Hepatic stellate cell (primary cell): ENCODE measurements around the gene NBPF12.
"Not testable (repeated sequence)": the region's sequence is repeated elsewhere in the genome, so short reads cannot be mapped to it uniquely, and the experiment has no call there.

ENCODE experiments used
- DNase-seq: peaks from one replicate; pipeline ENCODE4 v3.0.0; 2011; ENCODE audit warnings: low spot score

The NBPF12 gene

GRCh38 chr1:146986450-146986849 lies 48.3 kb downstream of the NBPF12 start:
- DNase-seq, result not testable (repeated sequence)

DNA sequence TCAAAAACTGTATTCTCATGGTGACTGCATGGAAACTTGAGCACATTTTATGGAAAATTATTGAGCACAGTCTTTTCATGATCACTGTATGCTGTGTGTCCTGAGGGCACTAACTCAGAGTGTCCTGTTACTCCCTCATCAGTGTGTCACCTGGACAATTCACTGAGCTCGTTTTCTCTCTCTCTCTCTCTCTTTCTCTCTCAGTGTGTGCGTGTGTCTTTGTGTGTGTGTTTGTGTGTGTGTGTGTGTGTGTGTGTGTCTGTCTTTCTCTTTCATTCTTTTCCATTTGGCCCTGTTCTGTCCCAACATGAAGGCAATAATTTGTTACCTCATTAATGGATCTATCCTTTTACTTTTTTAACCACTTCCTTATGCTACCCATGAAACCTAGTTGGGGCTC lies 49.4 kb downstream of the NBPF12 start:
- not testable (repeated sequence) for DNase-seq

GRCh38 chr1:146989455-146989854 lies 51.3 kb downstream of the NBPF12 start:
- DNase-seq, result not testable (repeated sequence)

DNA sequence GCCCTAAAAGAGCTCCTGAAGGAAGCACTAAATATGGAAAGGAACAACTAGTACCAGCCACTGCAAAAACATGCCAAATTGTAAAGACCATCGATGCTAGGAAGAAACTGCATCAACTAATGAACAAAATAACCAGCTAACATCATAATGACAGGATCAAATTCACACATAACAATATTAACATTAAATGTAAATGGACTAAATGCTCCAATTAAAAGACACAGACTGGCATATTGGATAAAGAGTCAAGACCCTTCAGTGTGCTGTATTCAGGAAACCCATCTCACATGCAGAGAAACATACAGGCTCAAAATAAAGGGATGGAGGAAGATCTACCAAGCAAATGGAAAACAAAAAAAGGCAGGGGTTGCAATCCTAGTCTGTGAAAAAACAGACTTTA lies 70.4 kb downstream of the NBPF12 start:
- DNase-seq, result not testable (repeated sequence)

DNA sequence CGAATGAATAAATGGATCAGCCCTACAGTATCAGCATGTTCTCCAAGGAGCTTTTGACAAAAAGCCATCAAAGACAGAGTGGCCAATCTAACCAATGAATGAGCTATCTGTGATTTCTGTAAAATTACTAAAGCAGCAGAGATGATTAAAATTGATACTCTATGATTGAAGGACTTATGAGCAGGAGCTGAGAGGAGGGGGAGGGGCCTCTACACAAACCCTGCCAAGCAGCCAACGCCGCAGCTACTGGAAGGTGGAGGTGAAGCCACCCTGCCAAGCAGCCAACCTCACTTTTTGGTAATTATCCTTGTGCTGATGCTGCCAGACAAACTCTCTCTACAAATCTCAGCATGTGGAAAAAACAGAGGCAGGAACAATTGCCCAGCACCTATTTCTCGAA lies 88.9 kb downstream of the NBPF12 start:
- not testable (repeated sequence) for DNase-seq

GRCh38 chr1:147030066-147030653 lies 92.0 kb downstream of the NBPF12 start:
- DNase-seq, result not testable (repeated sequence)

DNA sequence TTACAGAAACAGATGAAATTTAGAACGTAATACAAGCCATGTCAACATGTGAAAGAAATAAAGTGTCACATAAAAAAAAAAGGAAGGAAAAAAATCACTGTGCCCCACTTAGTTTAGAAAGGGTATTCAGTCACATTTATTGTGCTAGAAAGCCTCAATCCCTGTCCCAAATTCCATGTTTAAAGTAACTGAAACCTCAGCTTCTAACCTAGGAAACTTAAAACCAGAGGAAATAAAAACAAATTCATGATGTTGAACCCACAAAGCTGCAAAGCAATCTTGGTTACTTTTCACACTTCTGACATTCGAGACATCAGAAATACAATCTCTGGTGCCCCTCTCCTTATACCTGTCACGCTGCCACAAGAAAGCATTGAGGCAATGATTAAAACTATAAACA lies 101.8 kb downstream of the NBPF12 start:
- DNase-seq, result no peak

DNA sequence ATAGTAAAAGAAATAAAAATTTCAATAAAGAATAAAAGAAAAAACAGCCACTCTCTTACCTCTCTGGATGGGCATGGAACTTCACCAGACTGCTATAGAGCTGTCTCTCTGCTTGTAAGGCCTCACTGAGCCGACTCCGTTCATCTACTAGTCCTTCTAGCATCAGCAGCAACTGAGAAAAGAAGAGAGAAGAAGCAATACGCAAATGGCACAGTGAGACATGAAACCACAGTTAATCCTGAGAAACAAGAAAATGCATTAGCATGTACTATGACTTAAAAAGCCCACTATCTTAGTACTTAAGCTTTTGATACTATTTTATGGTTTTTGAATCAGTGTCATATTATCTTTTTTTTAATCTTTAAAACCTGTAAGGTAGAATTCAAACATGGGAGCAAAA lies 104.8 kb downstream of the NBPF12 start:
- not testable (repeated sequence) for DNase-seq

DNA sequence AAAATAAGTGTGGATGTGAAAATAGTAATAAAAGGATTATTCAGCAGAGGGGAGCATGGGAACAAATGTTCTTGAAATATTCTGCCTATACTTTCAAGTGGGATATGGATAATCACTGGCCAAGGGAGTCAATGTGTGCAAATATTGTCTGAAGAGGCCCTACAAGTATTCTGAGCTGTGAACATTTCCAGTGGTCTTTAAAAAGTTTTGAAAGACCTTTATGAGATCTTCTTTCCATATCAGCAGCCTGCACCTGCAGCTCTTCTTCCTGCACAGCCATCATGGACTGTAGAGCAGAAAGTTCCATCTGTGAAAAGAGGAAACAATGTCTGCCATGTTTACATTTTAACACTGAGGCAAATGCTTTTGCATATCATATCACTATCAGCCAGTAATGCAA lies 106.4 kb downstream of the NBPF12 start:
- not testable (repeated sequence) for DNase-seq
